ENCODE results near the gene ITSN1. TPM values are rescaled to one million over a fixed set of nuclear protein-coding genes. Genes with fewer than 3 reads are reported as not detected.

The ITSN1 gene
- total RNA-seq, 1 experiment from 2014 or later: 50.3 TPM

DNA sequence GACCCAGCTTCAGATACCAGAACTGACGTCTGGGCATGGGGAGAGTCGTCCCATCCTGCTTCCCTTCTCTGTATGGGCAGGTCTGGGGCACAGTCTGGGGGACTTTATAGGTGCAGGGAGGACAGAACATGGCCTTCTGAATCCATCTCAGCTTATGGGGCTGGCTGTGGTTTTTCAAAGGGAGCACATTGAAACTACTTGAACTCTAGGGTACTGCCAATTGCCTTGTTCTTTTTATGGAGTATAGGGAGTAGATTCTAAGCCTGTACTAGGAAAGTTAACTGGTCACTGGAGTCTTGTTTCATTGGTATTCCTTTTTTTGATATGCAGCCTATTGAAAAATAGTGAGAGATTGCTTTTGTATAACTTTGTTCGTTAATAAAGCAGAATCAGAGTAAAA, 183.1 kb downstream of the ITSN1 start:
- in situ Hi-C loops (cut with HindIII; ENCODE audit: low pct_unique_long_range_greater_than_20kb, low sequenced_read_pairs) (no loop called here), intact Hi-C loops (cut with micrococcal nuclease; ENCODE audit: unreplicated experiment) (no loop called here)
- Histone ChIP-seq H3K36me3 (ENCODE audit: control insufficient read depth, insufficient read depth, low read length) (peaks cover 4% of the 10 kb centered on the region; the same call in 1 of the 2 replicates), H3K4me1 (ENCODE audit: control insufficient read depth, insufficient read depth, low read length) (no peaks in the 10 kb centered on the region), H3K27me3 (ENCODE audit: control insufficient read depth, insufficient read depth, low read length) (no peaks in the 10 kb centered on the region), H3K27ac (ENCODE audit: low read length) (no peak overlapping the region), H3K4me3 (ENCODE audit: low read depth in 2 of 2, low read length in 2 of 2) (no peak overlapping the region), H3K9me3 (ENCODE audit: control insufficient read depth, insufficient read depth, low read depth, low read length) (no peaks in the 10 kb centered on the region)
- TF ChIP-seq TCF7L2 (IDR thresholded peaks at IDR 0.05; ENCODE audit: low read depth, low read length) (no peak), SIN3A (IDR thresholded peaks at IDR 0.05; ENCODE audit: borderline replicate concordance, insufficient read depth, low read depth, low read length) (no peak), POLR2AphosphoS5 (IDR thresholded peaks at IDR 0.05; ENCODE audit: low read depth, low read length) (no peak)
- TF ChIP-seq, protein P1, sequence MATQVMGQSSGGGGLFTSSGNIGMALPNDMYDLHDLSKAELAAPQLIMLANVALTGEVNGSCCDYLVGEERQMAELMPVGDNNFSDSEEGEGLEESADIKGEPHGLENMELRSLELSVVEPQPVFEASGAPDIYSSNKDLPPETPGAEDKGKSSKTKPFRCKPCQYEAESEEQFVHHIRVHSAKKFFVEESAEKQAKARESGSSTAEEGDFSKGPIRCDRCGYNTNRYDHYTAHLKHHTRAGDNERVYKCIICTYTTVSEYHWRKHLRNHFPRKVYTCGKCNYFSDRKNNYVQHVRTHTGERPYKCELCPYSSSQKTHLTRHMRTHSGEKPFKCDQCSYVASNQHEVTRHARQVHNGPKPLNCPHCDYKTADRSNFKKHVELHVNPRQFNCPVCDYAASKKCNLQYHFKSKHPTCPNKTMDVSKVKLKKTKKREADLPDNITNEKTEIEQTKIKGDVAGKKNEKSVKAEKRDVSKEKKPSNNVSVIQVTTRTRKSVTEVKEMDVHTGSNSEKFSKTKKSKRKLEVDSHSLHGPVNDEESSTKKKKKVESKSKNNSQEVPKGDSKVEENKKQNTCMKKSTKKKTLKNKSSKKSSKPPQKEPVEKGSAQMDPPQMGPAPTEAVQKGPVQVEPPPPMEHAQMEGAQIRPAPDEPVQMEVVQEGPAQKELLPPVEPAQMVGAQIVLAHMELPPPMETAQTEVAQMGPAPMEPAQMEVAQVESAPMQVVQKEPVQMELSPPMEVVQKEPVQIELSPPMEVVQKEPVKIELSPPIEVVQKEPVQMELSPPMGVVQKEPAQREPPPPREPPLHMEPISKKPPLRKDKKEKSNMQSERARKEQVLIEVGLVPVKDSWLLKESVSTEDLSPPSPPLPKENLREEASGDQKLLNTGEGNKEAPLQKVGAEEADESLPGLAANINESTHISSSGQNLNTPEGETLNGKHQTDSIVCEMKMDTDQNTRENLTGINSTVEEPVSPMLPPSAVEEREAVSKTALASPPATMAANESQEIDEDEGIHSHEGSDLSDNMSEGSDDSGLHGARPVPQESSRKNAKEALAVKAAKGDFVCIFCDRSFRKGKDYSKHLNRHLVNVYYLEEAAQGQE (IDR thresholded peaks at IDR 0.05; ENCODE audit: insufficient read depth in 1 of 2, low read depth in 2 of 2, low read length in 1 of 2): no peak
- TF ChIP-seq, protein P2, sequence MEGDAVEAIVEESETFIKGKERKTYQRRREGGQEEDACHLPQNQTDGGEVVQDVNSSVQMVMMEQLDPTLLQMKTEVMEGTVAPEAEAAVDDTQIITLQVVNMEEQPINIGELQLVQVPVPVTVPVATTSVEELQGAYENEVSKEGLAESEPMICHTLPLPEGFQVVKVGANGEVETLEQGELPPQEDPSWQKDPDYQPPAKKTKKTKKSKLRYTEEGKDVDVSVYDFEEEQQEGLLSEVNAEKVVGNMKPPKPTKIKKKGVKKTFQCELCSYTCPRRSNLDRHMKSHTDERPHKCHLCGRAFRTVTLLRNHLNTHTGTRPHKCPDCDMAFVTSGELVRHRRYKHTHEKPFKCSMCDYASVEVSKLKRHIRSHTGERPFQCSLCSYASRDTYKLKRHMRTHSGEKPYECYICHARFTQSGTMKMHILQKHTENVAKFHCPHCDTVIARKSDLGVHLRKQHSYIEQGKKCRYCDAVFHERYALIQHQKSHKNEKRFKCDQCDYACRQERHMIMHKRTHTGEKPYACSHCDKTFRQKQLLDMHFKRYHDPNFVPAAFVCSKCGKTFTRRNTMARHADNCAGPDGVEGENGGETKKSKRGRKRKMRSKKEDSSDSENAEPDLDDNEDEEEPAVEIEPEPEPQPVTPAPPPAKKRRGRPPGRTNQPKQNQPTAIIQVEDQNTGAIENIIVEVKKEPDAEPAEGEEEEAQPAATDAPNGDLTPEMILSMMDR (IDR thresholded peaks at IDR 0.05): no peak
- POLR2A ChIA-PET: no interaction called here
- CTCF ChIA-PET: no interaction called here
- DNase-seq (ENCODE audit: low read depth, low spot score) (no peak), ATAC-seq (no peak)
- BruUV-seq (replicated peaks): no TSS peak

DNA sequence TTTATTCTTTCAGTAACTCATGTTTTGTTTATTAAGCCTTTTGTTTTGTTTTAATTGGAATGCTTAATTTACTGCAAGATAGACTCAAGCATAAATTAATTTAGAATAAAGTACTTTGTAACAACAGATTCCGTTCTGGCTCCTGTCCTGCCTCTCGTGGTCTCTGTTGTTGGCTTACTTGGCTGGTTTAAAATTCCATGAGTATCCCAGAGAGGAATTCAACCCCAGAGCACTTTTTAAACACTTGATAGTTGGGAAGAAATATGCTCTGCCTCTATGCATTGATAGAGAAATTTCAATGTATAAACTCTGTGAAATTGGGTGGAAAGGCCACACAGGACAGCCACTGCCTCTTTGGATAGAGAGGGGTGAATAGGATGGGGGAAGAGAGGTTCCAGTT, 183.6 kb downstream of the ITSN1 start:
- TF ChIP-seq, protein P1 (IDR thresholded peaks at IDR 0.05; ENCODE audit: insufficient read depth in 1 of 2, low read depth in 2 of 2, low read length in 1 of 2): no peak
- TF ChIP-seq SIN3A (IDR thresholded peaks at IDR 0.05; ENCODE audit: borderline replicate concordance, insufficient read depth, low read depth, low read length) (no peak), TCF7L2 (IDR thresholded peaks at IDR 0.05; ENCODE audit: low read depth, low read length) (no peak), POLR2AphosphoS5 (IDR thresholded peaks at IDR 0.05; ENCODE audit: low read depth, low read length) (no peak)
- TF ChIP-seq, protein P2 (IDR thresholded peaks at IDR 0.05): no peak
- no peak overlapping the region for H3K4me3 ChIP-seq (ENCODE audit: low read depth in 2 of 2, low read length in 2 of 2)
- DNase-seq (ENCODE audit: low read depth, low spot score) (no peak), ATAC-seq (no peak)
- H3K9me3 ChIP-seq (ENCODE audit: control insufficient read depth, insufficient read depth, low read depth, low read length): no peaks in the 10 kb centered on the region
- H3K27ac ChIP-seq (ENCODE audit: low read length): no peak overlapping the region
- intact Hi-C loops (cut with micrococcal nuclease; ENCODE audit: unreplicated experiment) (no loop called here), in situ Hi-C loops (cut with HindIII; ENCODE audit: low pct_unique_long_range_greater_than_20kb, low sequenced_read_pairs) (no loop called here)
- no peaks in the 10 kb centered on the region for H3K4me1 ChIP-seq (ENCODE audit: control insufficient read depth, insufficient read depth, low read length)
- peaks cover 4% of the 10 kb centered on the region; the same call in 1 of the 2 replicates for H3K36me3 ChIP-seq (ENCODE audit: control insufficient read depth, insufficient read depth, low read length)
- POLR2A ChIA-PET: no interaction called here
- CTCF ChIA-PET: no interaction called here
- H3K27me3 ChIP-seq (ENCODE audit: control insufficient read depth, insufficient read depth, low read length): no peaks in the 10 kb centered on the region
- no TSS peak for BruUV-seq (replicated peaks)
